22Rv1 (cell line): ENCODE results near the gene HABP2.

Experiments used
- H3K27ac ChIP-seq: fragments of 450-650 bp; 2 replicates; pipeline ENCODE4 v1.5.1; 2017
- ZFX ChIP-seq: fragments of 450-650 bp; IDR thresholded peaks from 2 replicates; pipeline ENCODE4 v1.6.1; 2017; ENCODE audit warnings: antibody characterized with exemption, borderline replicate concordance
- TF ChIP-seq, protein P1 (sequence below): fragments of 450-650 bp; IDR thresholded peaks from 2 replicates; pipeline ENCODE4 v1.5.1; 2017; ENCODE audit warnings: mild to moderate bottlenecking

Gene HABP2

DNA sequence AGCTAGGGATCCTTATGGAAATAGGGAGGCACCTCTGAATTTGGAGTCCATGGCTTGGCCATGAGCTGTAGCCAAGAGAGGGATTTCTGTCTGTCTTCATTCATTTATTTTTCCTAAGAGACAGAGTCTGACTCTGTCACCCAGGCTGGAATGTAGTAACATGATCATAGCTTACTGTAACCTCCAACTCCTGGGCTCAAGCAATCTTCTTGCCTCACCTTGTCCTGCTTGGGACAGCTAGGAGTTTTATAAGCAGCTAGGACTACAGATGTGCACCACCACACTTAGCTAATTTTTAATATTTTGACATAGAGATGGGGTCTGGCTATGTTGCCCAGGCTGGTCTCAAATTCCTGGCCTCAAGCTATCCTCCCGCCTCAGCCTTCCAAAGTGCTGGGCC lies 8.5 kb upstream of the HABP2 start:
- H3K27ac ChIP-seq: no peak overlapping the region
- TF ChIP-seq ZFX: no peak
- TF ChIP-seq, protein P1, sequence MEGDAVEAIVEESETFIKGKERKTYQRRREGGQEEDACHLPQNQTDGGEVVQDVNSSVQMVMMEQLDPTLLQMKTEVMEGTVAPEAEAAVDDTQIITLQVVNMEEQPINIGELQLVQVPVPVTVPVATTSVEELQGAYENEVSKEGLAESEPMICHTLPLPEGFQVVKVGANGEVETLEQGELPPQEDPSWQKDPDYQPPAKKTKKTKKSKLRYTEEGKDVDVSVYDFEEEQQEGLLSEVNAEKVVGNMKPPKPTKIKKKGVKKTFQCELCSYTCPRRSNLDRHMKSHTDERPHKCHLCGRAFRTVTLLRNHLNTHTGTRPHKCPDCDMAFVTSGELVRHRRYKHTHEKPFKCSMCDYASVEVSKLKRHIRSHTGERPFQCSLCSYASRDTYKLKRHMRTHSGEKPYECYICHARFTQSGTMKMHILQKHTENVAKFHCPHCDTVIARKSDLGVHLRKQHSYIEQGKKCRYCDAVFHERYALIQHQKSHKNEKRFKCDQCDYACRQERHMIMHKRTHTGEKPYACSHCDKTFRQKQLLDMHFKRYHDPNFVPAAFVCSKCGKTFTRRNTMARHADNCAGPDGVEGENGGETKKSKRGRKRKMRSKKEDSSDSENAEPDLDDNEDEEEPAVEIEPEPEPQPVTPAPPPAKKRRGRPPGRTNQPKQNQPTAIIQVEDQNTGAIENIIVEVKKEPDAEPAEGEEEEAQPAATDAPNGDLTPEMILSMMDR: no peak

DNA sequence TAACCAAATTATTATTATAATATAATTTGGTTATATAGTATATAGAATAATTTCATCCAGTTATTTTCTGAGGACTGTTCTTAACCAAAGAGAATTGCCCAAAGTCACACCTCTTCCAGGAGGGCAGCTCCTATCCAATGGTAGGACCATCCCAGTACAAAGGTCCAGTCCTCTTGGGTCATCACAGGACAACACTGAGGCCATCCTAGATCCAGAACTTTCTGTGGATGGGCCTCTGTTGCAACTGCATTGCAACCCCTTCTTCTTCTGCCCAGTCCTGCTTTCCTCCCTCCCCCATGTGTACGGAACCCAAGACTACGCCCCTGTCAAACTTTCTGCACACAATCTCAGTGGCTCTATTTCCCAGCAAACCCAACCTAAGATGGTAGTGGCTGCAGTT lies 5.4 kb upstream of the HABP2 start:
- TF ChIP-seq, protein P1: no peak
- TF ChIP-seq ZFX: no peak
- no peak overlapping the region for H3K27ac ChIP-seq

DNA sequence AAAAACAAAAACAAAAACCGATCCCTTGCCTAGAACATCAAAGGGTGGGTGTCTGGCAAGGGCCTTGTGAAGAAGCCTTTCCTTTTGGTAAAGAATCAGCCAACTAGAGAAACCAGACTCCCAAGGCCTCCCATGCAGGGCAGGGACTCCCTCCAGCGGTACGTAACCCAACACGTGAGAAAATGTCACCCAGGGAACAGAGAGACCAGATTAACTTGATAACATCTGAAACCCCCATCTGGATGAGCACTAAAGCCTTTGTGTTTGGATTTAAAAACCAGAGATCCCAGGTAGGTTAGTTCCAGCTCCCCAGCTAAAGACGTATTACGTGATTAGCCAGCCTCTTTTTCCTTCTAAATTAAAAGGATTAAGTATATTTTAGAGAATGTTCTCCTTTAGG lies 3.0 kb upstream of the HABP2 start:
- peak overlapping the region; percentile 30; the same call in 1 of the 2 replicates for H3K27ac ChIP-seq
- TF ChIP-seq, protein P1: no peak
- TF ChIP-seq ZFX: no peak

DNA sequence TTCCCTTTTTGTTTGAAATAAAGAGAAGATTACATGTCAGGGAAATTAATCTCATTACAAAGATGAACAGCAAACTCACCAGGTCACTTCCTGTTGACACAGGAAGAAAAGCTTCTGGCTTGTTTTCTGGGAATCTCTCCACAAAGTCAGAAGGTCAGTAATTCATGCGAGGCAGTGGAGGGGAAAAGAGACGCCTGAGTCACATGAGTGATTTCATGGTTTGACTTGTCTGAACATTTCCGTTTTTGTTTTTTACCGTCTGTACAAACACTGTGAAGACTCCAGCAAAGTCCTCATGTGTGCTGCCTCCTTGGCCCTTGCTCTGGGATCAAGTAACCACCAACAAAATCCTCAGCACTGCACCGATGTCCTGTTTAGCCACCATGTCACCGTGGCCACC lies 2.5 kb upstream of the HABP2 start:
- peak overlapping the region; percentile 30; the same call in 1 of the 2 replicates for H3K27ac ChIP-seq
- no peak for TF ChIP-seq ZFX
- TF ChIP-seq, protein P1: no peak

DNA sequence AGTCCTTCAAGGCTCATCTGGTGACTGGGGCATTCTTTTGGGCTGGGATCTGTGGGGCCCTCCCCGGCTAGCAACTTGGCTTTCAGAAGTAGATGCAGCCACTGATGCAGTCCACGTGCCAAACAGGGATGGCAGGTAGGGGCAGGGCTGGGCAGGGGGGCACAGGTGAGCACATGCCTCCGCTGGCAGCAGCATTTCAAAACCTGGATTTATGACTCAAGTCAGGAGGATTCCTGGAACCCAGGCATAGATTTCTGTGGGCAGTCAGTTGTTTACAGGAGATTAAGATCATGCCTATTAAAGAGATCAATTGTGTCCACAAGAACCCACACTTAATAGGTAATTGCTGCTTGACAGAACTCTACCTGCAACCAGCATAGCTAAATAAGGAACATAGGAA lies 839 bp upstream of the HABP2 start:
- no peak for TF ChIP-seq ZFX
- TF ChIP-seq, protein P1: no peak
- peak overlapping the region; percentile 89 for H3K27ac ChIP-seq

DNA sequence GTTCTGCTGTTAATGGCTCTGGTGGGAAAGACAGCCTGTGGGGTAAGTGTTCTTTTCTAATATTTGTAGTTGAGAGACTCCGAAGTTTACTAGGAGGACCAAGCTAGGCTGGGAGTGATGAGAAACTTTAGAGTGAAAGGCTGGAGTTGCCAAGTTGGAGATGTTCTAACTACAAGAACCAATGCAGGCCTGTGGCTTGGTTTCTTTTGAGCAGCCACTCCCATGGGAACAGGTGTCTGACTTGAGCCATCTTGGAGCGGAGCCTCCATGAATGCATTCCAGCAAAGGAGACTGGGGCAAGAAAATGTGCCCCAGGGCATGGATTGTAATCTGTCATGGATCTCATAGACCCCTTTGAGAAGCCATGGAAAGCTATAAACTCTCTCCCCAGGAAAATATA lies 296 bp downstream of the HABP2 start:
- peak overlapping the region; percentile 89 for H3K27ac ChIP-seq
- TF ChIP-seq, protein P1: no peak
- no peak for TF ChIP-seq ZFX

DNA sequence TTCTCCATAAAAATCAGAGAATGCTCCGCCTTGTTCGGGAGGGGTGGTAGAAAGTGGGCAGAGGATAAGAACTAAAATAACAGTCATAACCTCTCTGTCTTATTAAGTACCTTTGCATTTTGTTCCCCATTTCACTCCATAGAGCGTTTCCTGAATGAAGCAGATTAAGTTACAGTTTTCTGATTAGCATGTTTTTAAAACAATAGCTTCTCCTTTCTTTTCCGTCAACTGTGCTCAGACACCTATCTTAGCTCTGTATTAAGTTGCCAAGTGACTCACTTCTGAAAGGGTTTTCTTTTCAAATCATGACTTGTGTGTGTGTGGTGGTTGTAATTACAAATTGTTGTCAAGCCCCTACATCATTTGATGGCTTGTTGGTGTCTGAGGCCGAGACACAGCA lies 1.4 kb downstream of the HABP2 start:
- H3K27ac ChIP-seq: peak overlapping the region; percentile 89
- TF ChIP-seq ZFX: no peak
- TF ChIP-seq, protein P1: no peak
